DOHH2 (cell line): Measurements from ENCODE around the gene NDUFB11.

Experiments
- H3F3A ChIP-seq: fragments of 200-600 bp; sonication (generic), shearing (Covaris generic); 2 replicates; pipeline ENCODE4 v1.6.0; 2016; ENCODE audit warnings: antibody characterized with exemption, mild to moderate bottlenecking; ENCODE audit not compliant: control insufficient read depth, insufficient read depth
- H3K27ac ChIP-seq: fragments of 200-600 bp; sonication (generic); 2 replicates; pipeline ENCODE4 v1.5.1; 2014; ENCODE audit warnings: low read depth, mild to moderate bottlenecking, low read length, moderate library complexity
- H3K27me3 ChIP-seq: fragments of 200-600 bp; sonication (generic); 2 replicates; pipeline ENCODE4 v1.6.1; 2014; ENCODE audit warnings: mild to moderate bottlenecking, low read length, mixed read lengths; ENCODE audit not compliant: control insufficient read depth
- H3K36me3 ChIP-seq: fragments of 200-600 bp; sonication (generic); 2 replicates; pipeline ENCODE4 v1.6.1; 2014; ENCODE audit warnings: mild to moderate bottlenecking, low read length, moderate library complexity, mixed read lengths; ENCODE audit not compliant: control insufficient read depth
- H3K4me1 ChIP-seq: fragments of 200-600 bp; sonication (generic); 2 replicates; pipeline ENCODE4 v1.6.1; 2014; ENCODE audit warnings: mild to moderate bottlenecking, low read length, mixed read lengths; ENCODE audit not compliant: control insufficient read depth
- H3K4me2 ChIP-seq: fragments of 200-600 bp; sonication (generic); 2 replicates; pipeline ENCODE4 v1.6.0; 2014; ENCODE audit warnings: mild to moderate bottlenecking, low read length, moderate library complexity
- H3K4me3 ChIP-seq: fragments of 200-600 bp; sonication (generic); 2 replicates; pipeline ENCODE4 v1.5.1; 2014; ENCODE audit warnings: mild to moderate bottlenecking, low read length, mixed read lengths
- H3K79me2 ChIP-seq: fragments of 200-600 bp; sonication (generic); 2 replicates; pipeline ENCODE4 v1.6.1; 2014; ENCODE audit warnings: mild to moderate bottlenecking, low read length, mixed read lengths; ENCODE audit not compliant: control insufficient read depth
- H3K9me2 ChIP-seq: fragments of 200-600 bp; sonication (generic); replicated peaks from 2 replicates; pipeline ENCODE4 v1.6.1; 2014; ENCODE audit warnings: mild to moderate bottlenecking, low read length, mixed read lengths; ENCODE audit not compliant: control insufficient read depth
- H3K9me3 ChIP-seq: fragments of 200-600 bp; sonication (generic); 2 replicates; pipeline ENCODE4 v1.6.1; 2014; ENCODE audit warnings: antibody characterized with exemption, low read length, mixed read lengths; ENCODE audit not compliant: control insufficient read depth, insufficient read depth
- H4K20me1 ChIP-seq: fragments of 200-600 bp; sonication (generic); 2 replicates; pipeline ENCODE4 v1.6.0; 2014; ENCODE audit warnings: low read depth, mild to moderate bottlenecking, antibody characterized with exemption, low read length, moderate library complexity; ENCODE audit not compliant: control insufficient read depth, insufficient read depth
- CTCF ChIP-seq: fragments of 200-600 bp; sonication (generic); IDR thresholded peaks from one replicate; pipeline ENCODE4 v1.5.1; 2014; ENCODE audit warnings: antibody characterized with exemption, mild to moderate bottlenecking, low read depth, low read length; ENCODE audit not compliant: poor library complexity, severe bottlenecking
- EZH2phosphoT487 ChIP-seq: fragments of 200-600 bp; sonication (generic); IDR thresholded peaks from 2 replicates; pipeline ENCODE4 v1.6.1; 2017; ENCODE audit warnings: borderline replicate concordance, mild to moderate bottlenecking, antibody characterized with exemption, low read length, moderate library complexity, mixed read lengths

Gene NDUFB11

GRCh38 chrX:47156611-47157520 lies 12.4 kb upstream of the NDUFB11 start:
- Histone ChIP-seq H4K20me1 (no peaks in the 10 kb centered on the region), H3K36me3 (peaks cover 33% of the 10 kb centered on the region)

GRCh38 chrX:47151435-47151834 lies 6.9 kb upstream of the NDUFB11 start:
- peaks cover 93% of the 10 kb centered on the region for H3K79me2 ChIP-seq
- no peak overlapping the region for H3K4me2 ChIP-seq
- H3K27ac ChIP-seq = no peak overlapping the region
- no peaks in the 10 kb centered on the region for H3F3A ChIP-seq
- H4K20me1 ChIP-seq = no peaks in the 10 kb centered on the region
- TF ChIP-seq EZH2phosphoT487 (no peak), CTCF (no peak)
- peaks cover 14% of the 10 kb centered on the region for H3K4me1 ChIP-seq
- H3K9me2 ChIP-seq = no peaks in the 10 kb centered on the region
- no peaks in the 10 kb centered on the region for H3K9me3 ChIP-seq
- no peak overlapping the region for H3K4me3 ChIP-seq
- H3K36me3 ChIP-seq = peaks cover 51% of the 10 kb centered on the region
- H3K27me3 ChIP-seq = no peaks in the 10 kb centered on the region

More at GRCh38 chrX:47156611-47157520, 12.4 kb upstream of the NDUFB11 start:
- Histone ChIP-seq H3K27ac (no peak overlapping the region), H3F3A (no peaks in the 10 kb centered on the region), H3K79me2 (peaks cover 92% of the 10 kb centered on the region), H3K27me3 (no peaks in the 10 kb centered on the region), H3K9me3 (no peaks in the 10 kb centered on the region), H3K4me3 (no peak overlapping the region), H3K4me1 (no peaks in the 10 kb centered on the region), H3K4me2 (no peak overlapping the region), H3K9me2 (no peaks in the 10 kb centered on the region)
- TF ChIP-seq CTCF (no peak), EZH2phosphoT487 (no peak)

- Histone ChIP-seq H3K27me3 (no peaks in the 10 kb centered on the region), H3K79me2 (peaks cover 91% of the 10 kb centered on the region), H4K20me1 (no peaks in the 10 kb centered on the region), H3K4me3 (no peak overlapping the region), H3F3A (no peaks in the 10 kb centered on the region), H3K4me2 (no peak overlapping the region), H3K36me3 (peaks cover 49% of the 10 kb centered on the region), H3K9me2 (no peaks in the 10 kb centered on the region), H3K4me1 (peaks cover 16% of the 10 kb centered on the region), H3K9me3 (no peaks in the 10 kb centered on the region), H3K27ac (no peak overlapping the region)
- TF ChIP-seq CTCF = no peak
- no peak for TF ChIP-seq EZH2phosphoT487
Measured at GRCh38 chrX:47148946-47149345, 4.4 kb upstream of the NDUFB11 start.
